GM21529 (cell line): ENCODE measurements around the gene IPMK.
A peak's percentile ranks its signal among the peaks of the same experiment; 100 is the strongest.

Experiments
- ATAC-seq: cut with Tn5 transposase; IDR thresholded peaks from one replicate; pipeline ENCODE4 v1.9.1; 2021; ENCODE audit not compliant: unreplicated experiment

IPMK gene

DNA sequence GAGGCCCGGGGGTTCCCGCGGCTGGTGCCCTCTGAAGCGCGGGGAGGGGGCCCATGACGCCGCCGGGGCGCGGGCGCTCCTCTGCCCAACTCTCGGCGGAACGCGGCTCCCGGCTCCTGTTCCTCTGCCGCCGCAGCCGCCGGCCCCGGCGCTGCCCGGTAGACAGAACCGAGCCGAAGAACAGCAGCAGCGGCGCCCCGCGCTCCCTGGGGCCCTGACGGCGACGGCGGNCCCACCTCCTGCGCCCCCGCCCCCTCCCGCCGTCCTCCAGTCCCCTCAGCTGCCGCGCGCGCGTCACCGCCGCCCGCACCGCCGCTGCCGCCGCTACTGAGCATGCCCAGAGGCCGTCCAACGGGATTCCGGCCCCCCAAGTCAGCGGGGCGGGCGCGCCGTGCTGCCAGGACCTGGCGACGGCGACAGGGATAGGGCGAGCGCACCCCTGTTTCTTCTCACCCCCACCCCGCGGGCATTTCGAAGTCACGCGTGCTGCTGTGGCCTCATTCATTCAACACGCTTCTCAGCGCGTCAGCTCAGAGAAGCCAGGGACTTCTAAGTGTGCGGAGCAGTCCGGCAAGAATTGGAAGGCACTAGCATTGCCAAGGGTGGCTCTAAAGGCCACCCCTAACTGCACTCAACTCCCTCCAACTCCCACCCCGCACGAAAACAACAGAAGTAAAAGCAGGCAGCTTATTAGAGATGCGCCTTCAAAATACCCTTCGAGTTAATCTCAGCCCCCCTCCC is at the start of gene IPMK:
TSS of gene IPMK (minus strand) at position 182 of the 741 bp plus-strand sequence. CDS start 283 bp downstream, outside the sequence.
- peak; percentile 56 for ATAC-seq

DNA sequence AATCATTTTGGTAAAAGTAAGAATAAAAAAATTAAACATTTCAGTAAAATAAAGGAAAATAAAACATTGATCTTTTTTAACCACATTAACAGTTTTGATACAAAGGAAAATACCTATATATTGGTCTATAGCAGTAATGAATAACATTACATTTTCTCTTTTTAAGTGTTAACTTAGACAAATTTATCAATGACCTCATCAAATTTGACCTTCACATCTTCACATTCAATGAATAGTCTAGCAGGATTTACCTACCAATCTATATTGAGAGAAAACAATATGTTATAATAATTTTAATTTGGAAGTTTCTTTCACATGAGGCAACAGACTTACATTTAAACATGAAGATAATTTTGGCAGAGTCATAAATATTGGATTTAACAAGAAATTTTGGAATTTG is 49.2 kb upstream of the IPMK start:
- ATAC-seq, result no peak

DNA sequence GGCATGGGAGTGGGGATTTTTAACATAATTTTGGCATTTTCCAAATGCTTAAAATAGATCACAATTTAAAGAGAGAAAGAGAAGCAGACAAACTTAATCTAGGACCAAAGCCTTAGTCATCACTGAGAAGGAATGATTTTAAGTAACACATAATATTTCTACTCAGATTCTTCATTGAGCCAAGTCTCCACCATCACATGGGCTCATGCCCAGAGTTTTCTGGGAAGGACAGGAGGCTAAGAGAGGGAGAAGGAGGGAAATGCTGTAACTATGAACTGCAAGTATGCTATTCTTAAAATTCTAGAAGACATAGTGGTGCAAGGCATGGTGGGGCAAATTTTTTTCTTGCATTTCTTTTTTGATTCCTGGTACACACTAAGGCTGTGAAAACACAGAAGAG is 43.3 kb upstream of the IPMK start:
- ATAC-seq, result no peak

DNA sequence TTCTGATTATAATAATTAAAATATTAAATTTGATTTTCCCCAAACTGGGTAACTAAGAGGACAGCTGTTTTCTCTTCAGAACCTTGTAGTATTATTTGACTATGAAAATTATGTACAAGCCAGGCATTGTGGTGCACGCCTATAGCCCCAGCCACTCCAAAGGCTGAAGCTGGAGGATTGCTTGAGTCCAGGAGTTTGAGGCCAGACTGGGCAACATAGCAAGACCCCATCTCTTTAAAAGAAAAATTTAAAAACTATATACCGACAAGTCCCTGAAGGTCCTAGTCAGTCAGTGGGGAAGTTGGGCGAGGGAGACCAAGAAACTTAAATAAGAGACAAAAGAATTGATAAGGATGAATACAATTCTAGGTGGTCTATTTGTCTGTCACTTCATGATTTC is 40.0 kb upstream of the IPMK start:
- ATAC-seq, result no peak

DNA sequence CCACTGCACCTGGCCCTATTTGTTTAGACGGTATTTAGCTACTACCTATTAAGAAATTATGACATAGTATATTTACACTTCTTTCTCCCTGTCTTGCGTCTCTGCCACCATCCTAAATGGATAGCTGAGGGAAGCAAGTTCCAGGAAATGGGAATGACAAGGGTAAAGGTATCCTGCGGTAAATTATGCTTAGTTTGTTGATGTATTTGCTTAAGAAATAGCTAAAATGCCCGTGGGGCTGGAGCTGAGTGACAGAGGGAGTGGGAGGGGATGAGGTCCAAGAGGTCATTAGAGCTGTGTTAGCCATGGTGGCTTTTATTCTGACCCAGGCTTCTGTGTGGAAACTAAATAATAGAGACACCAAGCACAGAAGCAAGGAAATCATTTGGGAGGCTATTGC is 38.1 kb upstream of the IPMK start:
- ATAC-seq, result no peak

DNA sequence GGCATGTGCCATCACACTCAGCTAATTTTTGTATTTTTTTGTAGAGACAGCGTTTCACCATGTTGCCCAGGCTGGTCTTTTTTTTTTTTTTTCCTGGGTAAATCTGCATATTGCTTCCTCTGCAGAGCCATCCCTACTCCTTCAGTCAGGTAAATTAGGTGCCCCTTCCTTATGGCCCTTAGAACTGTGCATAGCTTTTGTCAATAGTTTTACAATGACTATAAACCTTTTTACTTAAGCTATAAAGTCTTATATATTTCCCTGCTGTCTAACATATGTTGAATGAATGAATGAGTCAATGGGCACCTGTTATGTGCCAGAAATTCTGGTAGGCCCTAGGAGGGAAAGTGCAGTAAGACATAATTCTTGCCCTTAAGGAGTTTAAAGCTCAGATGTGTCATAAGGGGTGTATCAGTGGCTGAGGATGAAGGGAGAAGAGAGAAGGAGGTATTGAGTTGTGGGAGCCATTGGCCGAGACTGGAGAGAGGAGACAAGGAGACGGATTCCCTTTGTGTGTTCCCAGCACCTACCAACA is 36.5 kb upstream of the IPMK start:
- no peak for ATAC-seq

DNA sequence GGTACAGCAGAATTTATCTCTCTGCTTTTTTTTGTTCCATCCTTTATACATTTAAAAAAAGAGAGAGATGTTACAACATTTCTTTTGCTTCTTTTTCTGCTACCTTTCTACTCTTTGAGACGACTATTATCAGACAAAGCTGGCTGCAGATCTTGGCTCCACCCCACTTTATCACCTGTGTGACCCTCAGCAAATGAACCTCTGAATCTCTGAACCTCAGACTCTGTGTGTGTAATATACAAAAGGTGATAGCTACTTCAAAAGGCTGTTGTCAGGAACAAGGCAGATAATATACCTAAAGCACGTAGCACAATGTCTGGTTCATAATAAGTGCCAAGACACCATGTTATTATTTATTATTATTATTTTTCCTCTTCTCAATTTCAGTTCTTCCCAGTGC is 34.6 kb upstream of the IPMK start:
- ATAC-seq, result no peak

DNA sequence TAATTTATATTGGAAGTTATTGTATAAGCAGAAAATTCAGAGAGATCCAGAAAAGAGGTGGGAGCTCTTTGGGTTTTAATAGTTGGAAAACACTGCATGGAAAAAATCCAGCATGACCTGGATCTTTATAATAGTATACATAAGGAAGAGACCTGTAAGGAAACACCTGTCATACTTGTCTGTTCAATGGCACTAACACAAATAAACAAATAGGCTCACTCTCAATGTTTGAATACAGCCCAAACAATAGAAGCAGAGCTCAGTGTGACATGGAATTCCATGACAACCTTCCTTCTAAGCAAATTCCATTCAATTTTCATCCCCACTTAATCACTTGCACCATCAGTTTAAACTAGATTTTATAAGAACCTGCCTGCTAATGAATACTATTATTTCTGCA is 33.0 kb upstream of the IPMK start:
- ATAC-seq, result no peak

DNA sequence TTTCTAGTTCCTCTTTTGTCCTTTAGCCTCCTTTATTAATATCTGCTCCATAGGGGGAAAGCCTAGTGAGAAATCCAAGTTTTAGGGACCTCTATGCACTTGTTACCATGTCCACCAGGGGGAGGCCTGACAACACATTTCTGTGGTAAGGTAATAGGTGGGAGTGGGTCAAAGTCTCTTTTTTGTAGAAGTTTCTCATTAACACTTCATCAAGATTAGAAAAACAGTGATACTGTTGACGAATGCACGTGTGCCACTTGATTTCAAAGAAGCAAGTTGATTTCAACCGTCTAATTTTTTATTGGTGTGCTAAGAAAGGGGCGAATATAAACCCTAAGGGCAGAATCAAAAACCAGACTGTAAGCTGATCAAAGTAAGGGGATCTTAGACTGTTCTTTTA is 31.9 kb upstream of the IPMK start:
- ATAC-seq, result peak; percentile 97

DNA sequence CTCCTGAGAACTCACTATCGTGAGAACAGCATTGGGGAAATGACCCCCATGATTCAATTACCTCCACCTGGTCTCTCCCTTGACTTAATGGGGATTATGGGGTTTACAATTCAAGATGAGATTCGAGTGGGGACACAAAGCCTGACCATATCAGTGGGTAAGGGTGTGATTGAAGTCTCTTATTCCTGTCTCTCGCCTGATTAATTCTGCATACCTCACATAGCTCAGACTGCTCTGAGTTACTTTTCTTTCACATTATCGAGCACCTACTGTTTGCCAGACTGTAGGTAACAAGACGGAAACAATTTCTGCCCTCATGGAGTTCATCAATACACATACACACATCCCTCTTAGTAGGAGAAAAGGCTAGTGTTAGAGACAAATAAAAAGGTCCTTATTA is 26.3 kb upstream of the IPMK start:
- no peak for ATAC-seq

DNA sequence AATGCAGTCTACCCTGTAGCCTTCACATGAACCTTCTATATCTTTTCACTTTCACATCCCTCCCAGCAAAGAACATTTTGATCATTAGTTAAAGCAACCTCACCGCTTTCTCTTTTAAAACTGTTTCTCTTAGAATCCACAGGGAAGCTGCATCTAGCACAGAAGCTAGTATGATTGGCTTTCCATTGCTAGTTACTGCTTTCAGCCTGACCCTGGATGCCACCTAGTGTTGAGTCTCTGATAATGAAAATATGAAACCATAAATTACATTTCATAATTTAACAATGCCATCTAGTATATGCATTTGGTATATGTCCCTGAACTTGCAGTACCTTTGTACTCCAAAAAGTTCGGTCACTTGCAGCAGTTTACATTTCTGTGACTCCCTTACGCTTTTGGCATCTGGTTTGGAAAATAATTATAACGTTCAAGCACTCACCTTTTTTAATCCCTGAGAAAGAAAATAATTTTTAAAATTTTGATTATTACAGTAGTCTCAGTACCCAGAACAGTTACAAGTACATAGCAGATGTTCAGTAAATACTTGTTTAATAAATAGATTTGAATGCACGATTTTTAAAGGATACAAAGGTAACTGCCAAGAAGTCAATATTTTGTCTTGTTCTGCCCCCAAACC is 24.0 kb upstream of the IPMK start:
- peak; percentile 91 for ATAC-seq

DNA sequence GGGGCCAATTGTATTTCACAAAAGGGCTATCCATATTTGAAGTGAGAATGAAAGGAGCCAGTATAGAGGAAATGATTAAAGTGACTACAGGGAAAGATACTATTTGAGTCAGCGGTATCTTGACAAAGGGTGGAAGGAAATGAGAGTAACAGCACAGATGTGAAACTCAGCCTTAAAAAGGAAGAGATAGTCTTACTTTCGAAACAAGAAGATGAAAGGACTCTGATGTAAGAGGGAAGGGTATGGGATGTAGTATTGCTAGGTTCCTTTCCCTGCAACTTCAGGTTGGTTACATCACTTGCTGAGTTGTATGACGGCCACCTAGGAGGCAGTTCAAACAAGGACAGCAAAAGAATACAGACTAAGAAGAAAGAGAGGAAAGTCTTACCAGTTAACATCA is 14.9 kb upstream of the IPMK start:
- ATAC-seq, result peak; percentile 98

DNA sequence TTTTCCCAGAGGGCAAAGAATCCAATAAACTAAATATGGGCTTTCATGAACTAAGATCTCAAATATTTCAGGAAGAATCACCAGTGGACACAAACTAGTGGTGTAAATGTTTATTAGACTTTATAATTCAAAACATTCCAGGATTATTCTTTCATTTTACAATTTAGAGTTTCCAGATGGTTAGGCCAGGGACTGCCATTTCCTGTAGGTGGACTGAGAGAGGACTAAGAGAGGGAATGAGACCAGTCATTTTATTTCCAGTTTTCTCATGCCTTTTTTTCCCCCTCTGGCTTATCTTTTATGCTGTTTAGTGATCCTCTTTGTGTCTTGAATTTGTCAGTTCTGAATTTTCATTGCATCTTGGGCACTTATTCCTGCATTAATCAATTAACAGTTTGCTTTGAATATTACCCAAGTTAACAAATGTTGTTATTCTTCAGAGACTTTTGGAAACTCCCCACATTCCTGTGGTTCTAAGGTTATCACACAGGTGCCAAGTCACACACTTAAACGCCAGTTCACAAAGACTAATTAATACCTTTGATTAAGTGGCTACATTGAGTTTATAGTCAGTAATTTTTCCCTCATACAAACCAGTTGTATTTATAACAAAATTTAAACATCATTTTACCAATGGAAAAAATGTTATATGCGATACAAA is 13.5 kb upstream of the IPMK start:
- ATAC-seq, result no peak

DNA sequence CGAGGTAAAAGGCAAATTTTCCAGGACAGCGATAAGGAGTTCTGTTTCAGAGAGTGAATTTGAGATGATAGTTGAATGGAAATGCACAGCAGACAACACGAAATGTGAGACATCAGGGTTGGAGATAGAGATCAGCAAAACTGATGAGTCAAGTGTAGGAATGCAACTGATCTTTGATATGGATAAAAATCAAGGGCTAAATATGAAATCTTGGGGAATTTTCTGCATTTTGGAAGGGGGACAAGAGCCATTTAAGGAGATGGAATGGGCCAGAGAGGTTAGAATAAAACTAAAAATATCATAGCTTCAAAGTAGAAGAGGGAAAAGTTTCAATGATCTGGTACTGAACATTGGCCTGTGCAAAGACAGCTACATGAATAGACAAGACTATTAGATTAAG is 12.8 kb upstream of the IPMK start:
- no peak for ATAC-seq

DNA sequence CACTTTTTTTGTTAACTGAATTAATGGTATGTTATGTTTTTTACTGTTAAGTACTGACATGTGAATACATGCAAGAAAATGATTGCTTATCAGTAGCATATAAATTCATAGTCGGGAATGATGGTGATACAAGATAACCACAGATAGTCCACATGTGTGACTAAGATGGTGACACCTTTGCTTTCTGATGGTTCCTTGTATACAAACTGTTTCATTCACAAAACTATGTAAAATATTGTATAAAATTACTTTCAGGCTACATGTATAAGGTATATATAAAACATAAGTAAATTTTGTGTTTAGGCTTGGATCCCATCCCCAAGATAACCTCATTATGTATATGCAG is 11.2 kb upstream of the IPMK start:
- ATAC-seq, result no peak

DNA sequence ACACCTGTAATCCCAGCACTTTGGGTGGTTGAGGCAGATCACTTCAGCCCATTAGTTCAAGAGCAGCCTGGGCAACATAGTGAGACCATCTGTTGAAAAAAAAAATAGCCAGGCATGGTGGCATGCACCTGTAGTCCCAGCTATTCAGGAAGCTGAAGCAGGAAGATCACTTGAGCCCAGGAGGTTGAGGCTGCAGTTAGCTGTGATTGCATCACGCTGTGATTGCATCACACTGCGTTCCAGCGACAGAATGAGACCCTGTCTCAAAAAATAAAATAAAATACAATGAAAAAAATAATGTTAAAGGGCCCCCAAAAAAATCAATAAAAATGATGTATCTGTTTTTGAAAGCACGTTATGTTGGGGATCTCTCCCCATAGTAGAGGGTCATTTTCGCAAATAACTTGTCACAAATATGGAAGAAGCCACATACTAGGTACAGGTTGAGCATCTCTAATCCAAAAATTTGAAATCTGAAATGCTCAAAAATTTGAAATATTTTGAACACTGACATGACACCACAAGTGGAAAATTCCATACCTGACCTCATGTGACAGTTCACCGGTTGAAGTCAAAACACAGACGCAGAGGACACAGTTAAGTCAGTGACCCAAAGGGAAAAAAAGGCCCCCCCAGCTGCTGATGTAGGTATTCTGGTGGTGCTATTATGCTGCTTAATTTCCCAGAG is 10.7 kb upstream of the IPMK start:
- no peak for ATAC-seq

DNA sequence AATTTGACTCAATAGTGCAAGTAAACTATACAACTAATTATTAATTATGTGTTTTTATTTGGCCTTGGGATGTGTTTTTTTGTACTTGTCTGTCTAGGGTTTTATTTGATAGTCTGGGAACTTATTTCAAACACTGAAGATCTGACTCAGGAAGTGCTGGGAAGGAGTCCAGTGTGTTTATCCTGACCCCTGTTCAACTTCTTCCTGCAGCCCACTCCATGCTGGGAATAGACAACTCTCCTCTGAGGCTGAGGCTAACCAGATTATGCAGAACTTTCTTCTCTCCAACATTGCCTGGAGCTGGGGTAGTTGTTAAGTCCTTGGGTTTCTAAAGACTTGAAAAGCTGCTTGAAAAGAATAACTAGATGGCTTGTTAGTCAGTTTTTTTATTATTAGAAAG is 8.2 kb upstream of the IPMK start:
- no peak for ATAC-seq

DNA sequence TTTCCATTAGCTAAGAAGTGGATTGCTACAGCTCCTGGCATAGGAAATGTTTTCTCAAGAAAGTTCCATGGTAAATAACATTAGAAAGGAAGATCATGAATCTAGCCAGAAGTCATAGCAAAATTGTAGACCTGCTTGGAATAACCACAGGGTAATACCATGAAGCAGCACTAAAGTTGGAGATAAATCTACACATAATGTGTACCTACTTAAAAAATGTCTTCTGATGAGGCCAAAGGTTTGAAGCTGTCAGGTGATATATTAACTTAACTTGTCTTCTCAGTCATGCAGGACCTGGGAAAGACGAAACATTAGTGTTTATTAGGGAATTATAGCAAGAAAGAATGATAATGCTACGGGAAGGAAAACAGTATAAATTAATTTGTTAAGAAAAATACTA is 7.6 kb upstream of the IPMK start:
- ATAC-seq, result no peak

DNA sequence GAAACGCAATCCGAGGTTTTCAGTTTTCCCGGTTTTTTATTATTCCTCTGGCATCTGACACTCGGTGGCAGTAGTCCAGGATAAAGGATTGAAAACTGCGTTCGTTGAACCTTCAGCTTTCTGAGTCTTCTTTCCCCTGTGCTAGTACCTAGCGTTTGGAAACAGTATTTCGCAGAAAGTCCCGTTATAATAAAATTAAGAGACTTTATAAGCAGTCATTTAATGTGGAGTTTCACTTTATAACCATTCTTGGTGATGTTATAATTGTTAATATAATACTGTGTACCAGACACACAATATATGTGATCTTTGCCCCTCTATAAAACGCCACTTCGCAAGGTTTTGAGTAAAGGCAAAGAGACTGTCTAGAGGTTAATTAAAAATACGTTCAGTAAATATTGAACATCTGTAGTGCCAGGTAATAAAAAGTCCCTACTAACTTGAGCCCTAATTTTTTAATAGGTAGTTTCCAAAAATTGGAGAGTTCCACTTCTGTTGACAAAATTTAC is 2.1 kb upstream of the IPMK start:
- ATAC-seq, result no peak

DNA sequence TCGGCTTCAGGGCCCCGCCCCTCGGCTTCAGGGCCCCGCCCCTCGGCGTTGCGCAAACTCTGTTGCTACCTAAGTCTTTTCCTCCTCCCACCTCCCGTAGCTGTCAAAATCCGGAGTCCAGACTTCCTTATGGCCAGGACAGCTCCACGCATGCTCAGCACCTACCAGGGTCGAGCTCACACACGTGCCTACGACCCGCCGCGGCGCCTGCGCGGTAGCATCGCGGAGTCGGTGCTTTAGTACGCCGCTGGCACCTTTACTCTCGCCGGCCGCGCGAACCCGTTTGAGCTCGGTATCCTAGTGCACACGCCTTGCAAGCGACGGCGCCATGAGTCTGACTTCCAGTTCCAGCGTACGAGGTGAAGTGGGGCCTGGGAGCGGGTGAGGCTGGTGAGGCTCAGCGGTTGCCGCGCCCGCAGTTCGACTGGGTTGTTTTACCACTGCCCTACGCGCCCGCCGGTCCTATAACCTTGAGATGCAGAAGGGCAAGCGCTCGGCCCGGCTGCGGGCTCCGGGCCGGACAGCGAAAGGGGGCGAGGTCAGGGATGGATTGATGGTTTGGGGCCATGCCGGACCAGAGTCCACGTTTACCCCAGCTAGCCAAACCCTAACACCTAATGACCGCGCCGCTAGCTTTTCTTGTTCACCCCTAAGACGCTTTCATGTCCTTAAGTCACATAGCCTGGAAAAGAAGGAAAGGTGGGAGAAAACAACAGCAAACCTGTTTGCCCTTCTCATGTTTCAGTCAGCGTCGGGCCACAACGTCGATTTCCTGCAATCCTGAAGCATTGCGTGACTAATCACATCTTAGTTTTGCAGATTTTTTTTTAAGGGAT is 1.5 kb upstream of the IPMK start, which contains the start of gene CISD1:
TSS of gene CISD1 (plus strand) at position 217 of the 836 bp plus-strand sequence. CDS start at position 329, 112 bp downstream.
- ATAC-seq, result peak; percentile 65
